ENCODE measurements around the gene THSD8. TPM values are rescaled to one million over a fixed set of nuclear protein-coding genes. Genes with fewer than 3 reads are reported as not detected.
A peak's percentile ranks its signal among the peaks of the same experiment; 100 is the strongest.

Gene THSD8
- total RNA-seq, 1 donor from 2014 or later, result 16.5 TPM

DNA sequence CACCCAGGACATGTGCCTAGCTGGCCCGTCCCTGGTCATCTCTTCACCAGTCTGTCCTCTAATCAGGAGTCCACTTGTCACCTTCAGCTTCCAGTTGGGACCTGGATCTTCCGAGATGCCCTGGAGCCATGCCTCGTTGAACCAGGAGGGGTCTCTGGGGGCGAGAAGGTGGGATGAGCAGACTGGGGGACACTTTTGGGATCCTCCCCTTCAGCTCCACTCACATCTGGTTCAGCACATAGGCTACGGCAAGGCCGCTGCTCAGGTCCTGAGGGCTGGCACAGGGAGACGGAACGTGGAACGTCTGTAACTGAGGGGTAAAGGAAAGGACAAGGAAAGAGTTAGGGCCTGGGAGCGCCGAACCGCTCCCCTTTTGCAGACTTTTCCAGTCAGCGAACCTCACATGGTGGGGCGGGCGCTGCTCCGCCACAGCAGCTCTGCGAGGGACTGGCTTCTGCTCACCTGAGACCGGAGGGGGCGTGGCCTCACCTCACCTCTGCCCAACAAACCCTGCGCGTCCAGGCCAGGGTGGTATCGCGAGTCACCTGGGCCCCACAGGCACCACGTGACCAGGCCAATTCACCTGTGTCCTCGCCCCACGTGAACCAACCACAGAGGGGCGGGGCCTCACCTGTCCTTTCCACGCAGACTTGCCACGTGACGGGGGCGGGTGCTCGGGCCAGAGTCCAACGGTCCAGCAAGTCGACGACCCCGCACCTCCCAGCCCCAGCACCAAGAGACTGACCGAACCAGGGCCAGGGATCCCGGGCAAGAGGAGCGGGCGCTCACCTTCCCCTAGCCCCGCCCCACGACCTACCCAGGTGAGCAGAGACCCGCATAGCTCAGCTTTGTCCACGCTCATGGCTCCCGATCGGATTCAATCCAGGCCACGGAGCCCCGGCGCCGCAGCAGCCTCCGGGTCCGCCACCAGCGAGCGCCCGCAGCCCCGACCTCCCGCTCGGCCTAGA lies 27.0 kb upstream of the THSD8 start, which contains the start of gene HOOK2:
HOOK2 (minus strand) TSS at position 965 of the 968 bp plus-strand sequence; CDS start at position 862, 103 bp downstream.
- Mint-ChIP-seq H3K4me3 (ENCODE audit: low read depth) (peak within 1 kb of the TSS; percentile 89), H3K27me3 (peaks cover 11% of the 10 kb centered on the region), H3K9me3 (ENCODE audit: low read depth) (no peaks in the 10 kb centered on the region), H3K36me3 (ENCODE audit: insufficient read depth) (peaks cover 4% of the 10 kb centered on the region), H3K4me1 (ENCODE audit: low read depth) (peaks cover 13% of the 10 kb centered on the region), H3K27ac (peak within 1 kb of the TSS; percentile 99)
- DNase-seq (ENCODE audit: low spot score, unreplicated experiment), result peak; percentile 94
- TF ChIP-seq, protein P1, sequence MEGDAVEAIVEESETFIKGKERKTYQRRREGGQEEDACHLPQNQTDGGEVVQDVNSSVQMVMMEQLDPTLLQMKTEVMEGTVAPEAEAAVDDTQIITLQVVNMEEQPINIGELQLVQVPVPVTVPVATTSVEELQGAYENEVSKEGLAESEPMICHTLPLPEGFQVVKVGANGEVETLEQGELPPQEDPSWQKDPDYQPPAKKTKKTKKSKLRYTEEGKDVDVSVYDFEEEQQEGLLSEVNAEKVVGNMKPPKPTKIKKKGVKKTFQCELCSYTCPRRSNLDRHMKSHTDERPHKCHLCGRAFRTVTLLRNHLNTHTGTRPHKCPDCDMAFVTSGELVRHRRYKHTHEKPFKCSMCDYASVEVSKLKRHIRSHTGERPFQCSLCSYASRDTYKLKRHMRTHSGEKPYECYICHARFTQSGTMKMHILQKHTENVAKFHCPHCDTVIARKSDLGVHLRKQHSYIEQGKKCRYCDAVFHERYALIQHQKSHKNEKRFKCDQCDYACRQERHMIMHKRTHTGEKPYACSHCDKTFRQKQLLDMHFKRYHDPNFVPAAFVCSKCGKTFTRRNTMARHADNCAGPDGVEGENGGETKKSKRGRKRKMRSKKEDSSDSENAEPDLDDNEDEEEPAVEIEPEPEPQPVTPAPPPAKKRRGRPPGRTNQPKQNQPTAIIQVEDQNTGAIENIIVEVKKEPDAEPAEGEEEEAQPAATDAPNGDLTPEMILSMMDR (IDR thresholded peaks at IDR 0.05; ENCODE audit: unreplicated experiment), result no peak

DNA sequence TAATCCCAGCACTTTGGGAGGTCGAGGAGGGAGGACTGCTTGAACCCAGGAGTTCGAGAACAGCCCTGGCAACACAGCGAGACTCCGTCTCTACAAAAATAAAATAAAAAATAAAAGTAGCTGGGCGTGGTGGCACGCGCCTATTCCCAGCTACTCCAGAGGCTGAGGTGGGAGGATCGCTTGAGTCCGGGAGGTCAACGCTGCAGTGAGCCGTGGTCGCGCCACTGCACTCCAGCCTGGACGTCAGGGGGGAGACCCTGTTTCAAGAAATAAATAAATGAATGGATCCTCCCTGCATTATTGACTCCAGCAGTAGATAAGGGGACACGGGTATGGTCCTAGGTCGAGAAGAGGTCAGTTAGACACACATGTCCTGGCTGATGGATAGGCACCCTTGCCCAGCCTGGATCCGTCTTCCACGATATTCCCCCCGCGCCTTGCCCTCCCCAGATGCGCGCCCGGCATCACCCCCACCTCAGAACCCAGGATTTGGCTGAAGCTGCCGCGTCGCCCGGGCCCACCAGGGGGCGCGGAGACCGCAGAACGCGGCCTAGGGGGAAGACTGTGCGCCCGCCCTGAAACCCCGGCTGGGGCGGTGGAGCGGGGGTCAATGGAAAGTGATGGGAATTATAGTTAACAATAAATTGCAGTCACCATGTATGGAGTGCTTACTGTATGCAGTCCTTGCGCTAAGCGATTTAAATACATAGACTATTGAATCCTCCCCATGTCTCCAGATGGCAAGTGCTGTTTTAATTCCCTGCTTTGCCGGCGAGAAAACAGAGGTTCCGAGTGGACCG lies 24.5 kb upstream of the THSD8 start:
- DNase-seq (ENCODE audit: low spot score, unreplicated experiment), result peak; percentile 76
- peaks cover 4% of the 10 kb centered on the region for H3K36me3 Mint-ChIP-seq (ENCODE audit: insufficient read depth)
- H3K4me1 Mint-ChIP-seq (ENCODE audit: low read depth), result peaks cover 13% of the 10 kb centered on the region
- H3K27me3 Mint-ChIP-seq, result peaks cover 11% of the 10 kb centered on the region
- TF ChIP-seq, protein P1 (IDR thresholded peaks at IDR 0.05; ENCODE audit: unreplicated experiment), result peak; percentile 97
- peak overlapping the region; percentile 52 for H3K27ac Mint-ChIP-seq
- no peaks in the 10 kb centered on the region for H3K9me3 Mint-ChIP-seq (ENCODE audit: low read depth)
- peak overlapping the region; percentile 74 for H3K4me3 Mint-ChIP-seq (ENCODE audit: low read depth)

DNA sequence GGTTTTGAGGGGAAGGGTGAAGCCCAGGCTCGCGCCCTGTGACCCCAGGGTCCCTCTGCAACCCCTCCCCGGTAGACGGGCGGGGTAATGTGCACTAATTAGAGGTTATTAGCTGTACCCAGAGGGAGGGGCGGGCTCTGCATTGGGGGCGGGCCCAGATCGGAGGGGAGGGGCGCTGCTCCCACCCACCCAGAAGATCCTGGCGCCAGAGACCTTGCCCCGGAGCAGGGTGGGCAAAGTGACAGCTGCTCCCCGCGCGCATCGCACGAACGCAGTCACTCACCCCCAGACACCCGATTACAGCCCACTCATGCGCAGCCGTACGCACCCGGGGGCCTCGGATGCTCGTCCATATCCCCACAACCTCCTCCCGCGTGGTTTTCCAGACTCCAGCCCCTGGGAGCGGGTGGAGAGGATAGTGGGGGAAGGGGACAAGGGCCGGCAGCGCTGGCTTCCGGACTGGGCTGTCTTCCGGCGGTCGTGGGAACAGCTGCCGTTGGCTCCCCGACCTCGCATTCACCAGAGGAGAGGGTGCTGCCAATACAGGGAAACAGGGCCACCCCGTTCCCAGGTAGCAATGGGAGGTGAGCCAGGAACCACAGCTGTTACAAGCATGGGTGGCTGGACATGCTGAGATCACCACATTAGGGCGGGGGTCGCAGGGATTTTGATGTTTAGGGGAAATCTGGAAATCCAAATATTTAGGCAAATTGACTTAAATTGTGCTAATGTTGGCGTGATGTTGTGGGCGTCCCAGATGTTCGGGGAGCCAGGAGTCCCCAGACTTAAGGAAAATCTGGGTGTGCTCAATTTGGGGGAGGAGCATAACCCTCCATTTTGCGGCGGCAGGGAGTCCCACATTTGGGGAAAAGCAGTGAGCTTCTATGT lies 23.6 kb upstream of the THSD8 start:
- peak overlapping the region; percentile 74 for H3K4me3 Mint-ChIP-seq (ENCODE audit: low read depth)
- H3K4me1 Mint-ChIP-seq (ENCODE audit: low read depth), result peaks cover 13% of the 10 kb centered on the region
- peak overlapping the region; percentile 11 for H3K27ac Mint-ChIP-seq
- DNase-seq (ENCODE audit: low spot score, unreplicated experiment), result no peak
- no peaks in the 10 kb centered on the region for H3K9me3 Mint-ChIP-seq (ENCODE audit: low read depth)
- H3K36me3 Mint-ChIP-seq (ENCODE audit: insufficient read depth), result peaks cover 4% of the 10 kb centered on the region
- H3K27me3 Mint-ChIP-seq, result peaks cover 11% of the 10 kb centered on the region
- TF ChIP-seq, protein P1 (IDR thresholded peaks at IDR 0.05; ENCODE audit: unreplicated experiment), result no peak

DNA sequence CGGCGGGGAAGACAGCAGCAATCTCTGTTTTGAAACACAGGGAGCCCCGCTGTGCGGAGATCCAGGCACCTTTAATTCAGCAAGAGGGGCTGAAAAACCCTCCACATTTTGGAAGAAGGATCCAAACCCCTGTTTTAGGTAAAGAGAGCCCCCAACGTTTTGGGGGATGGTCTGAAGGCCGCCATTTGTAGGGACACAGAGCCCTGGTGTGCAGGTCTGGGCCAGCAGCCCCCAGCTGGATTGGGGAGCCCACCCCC lies 23.0 kb upstream of the THSD8 start:
- H3K9me3 Mint-ChIP-seq (ENCODE audit: low read depth), result no peaks in the 10 kb centered on the region
- H3K4me3 Mint-ChIP-seq (ENCODE audit: low read depth), result no peak overlapping the region
- TF ChIP-seq, protein P1 (IDR thresholded peaks at IDR 0.05; ENCODE audit: unreplicated experiment), result no peak
- peaks cover 11% of the 10 kb centered on the region for H3K27me3 Mint-ChIP-seq
- peaks cover 17% of the 10 kb centered on the region for H3K4me1 Mint-ChIP-seq (ENCODE audit: low read depth)
- no peak for DNase-seq (ENCODE audit: low spot score, unreplicated experiment)
- H3K27ac Mint-ChIP-seq, result no peak overlapping the region
- H3K36me3 Mint-ChIP-seq (ENCODE audit: insufficient read depth), result no peaks in the 10 kb centered on the region
